Caco-2 (cell line): ENCODE results near the gene DHX57. TPM values are rescaled to one million over a fixed set of nuclear protein-coding genes. Genes with fewer than 3 reads are reported as not detected.
"Not testable (repeated sequence)": the region's sequence is repeated elsewhere in the genome, so short reads cannot be mapped to it uniquely, and the experiment has no call there.

Source experiments
- BruUV-seq: library from RNA; stranded (reverse); fragments of 400-500 nt; replicated peaks from 2 replicates; lab custom pipeline; 2021; lab: Mats Ljungman, UMichigan
- CTCF ChIA-PET: fragments of 300-600 bp; sonication (Branson Sonifier 250); formaldehyde crosslinking; loops from one replicate; lab custom pipeline; 2022; ENCODE audit warnings: antibody characterized with exemption; lab: Charles Lee
- POLR2A ChIA-PET: fragments of 300-600 bp; sonication (Branson Sonifier 250); formaldehyde crosslinking; loops from one replicate; lab custom pipeline; 2022; ENCODE audit warnings: antibody characterized with exemption; lab: Charles Lee
- DNase-seq, 2 experiments: peaks; one replicate each; pipeline versions ENCODE4 v3.0.0 to v3.0.0-alpha.2; 2020 to 2022
- H3K27me3 ChIP-seq: replicated peaks from 2 replicates; pipeline ENCODE4 v1.6.0; 2011; ENCODE audit warnings: low read length; ENCODE audit not compliant: control insufficient read depth, insufficient read depth
- H3K36me3 ChIP-seq: 2 replicates; pipeline ENCODE4 v1.5.1; 2011; ENCODE audit warnings: low read length; ENCODE audit not compliant: control insufficient read depth, insufficient read depth
- H3K4me1 ChIP-seq: fragments of 250-450 bp; sonication (Bioruptor Pico); 2 replicates; pipeline ENCODE4 v1.5.1; 2020; ENCODE audit warnings: mild to moderate bottlenecking
- H3K4me3 ChIP-seq: 2 replicates; pipeline ENCODE4 v1.5.1; 2011; ENCODE audit warnings: low read depth, mild to moderate bottlenecking, control low read depth, low read length
- H3K9me3 ChIP-seq: fragments of 250-450 bp; sonication (Bioruptor Pico); 2 replicates; pipeline ENCODE4 v1.5.1; 2020; ENCODE audit warnings: mild to moderate bottlenecking, moderate library complexity
- H3K27ac Mint-ChIP-seq: one replicate; pipeline ENCODE4 v1.8.0; 2022; ENCODE audit warnings: mixed read lengths; ENCODE audit not compliant: unreplicated experiment
- H3K27me3 Mint-ChIP-seq: one replicate; pipeline ENCODE4 v1.8.0; 2022; ENCODE audit warnings: mixed read lengths; ENCODE audit not compliant: insufficient read depth, unreplicated experiment
- H3K36me3 Mint-ChIP-seq: one replicate; pipeline ENCODE4 v1.8.0; 2022; ENCODE audit warnings: mild to moderate bottlenecking, mixed read lengths; ENCODE audit not compliant: insufficient read depth, unreplicated experiment
- H3K4me1 Mint-ChIP-seq: one replicate; pipeline ENCODE4 v1.8.0; 2022; ENCODE audit warnings: low read depth, mixed read lengths; ENCODE audit not compliant: unreplicated experiment
- H3K4me3 Mint-ChIP-seq: one replicate; pipeline ENCODE4 v1.8.0; 2022; ENCODE audit warnings: mild to moderate bottlenecking, moderate library complexity, mixed read lengths; ENCODE audit not compliant: unreplicated experiment
- H3K9me3 Mint-ChIP-seq: one replicate; pipeline ENCODE4 v1.8.0; 2022; ENCODE audit warnings: mixed read lengths; ENCODE audit not compliant: unreplicated experiment
- CTCF ChIP-seq, 2 experiments: fragments of 200-600 bp in 1 of 2; IDR thresholded peaks; 1 replicate in 1 of 2; 2 replicates in 1 of 2; pipeline versions ENCODE4 v1.5.1 to v1.8.0; 2011 to 2022; ENCODE audit warnings: antibody characterized with exemption in 1 of 2, control low read depth in 1 of 2, inconsistent platforms in 1 of 2, low read depth in 1 of 2, low read length in 1 of 2, mild to moderate bottlenecking in 1 of 2, moderate library complexity in 1 of 2; ENCODE audit not compliant: insufficient read depth in 1 of 2, severe bottlenecking in 1 of 2, unreplicated experiment in 1 of 2
- intact Hi-C: fragments of 100-400 bp; cut with micrococcal nuclease; formaldehyde crosslinking; loops from one replicate; pipeline ENCODE4 v1.10.0; 2022; ENCODE audit not compliant: unreplicated experiment
- total RNA-seq: library from RNA; stranded (reverse); gene quantifications from 2 replicates; pipeline ENCODE4 v1.2.3, GENCODE V29; 2022

Gene DHX57
- total RNA-seq, 1 experiment from 2014 or later: 20.6 TPM

GRCh38 chr2:38797953-38798352 lies 77.8 kb downstream of the DHX57 start:
- no peak overlapping the region for H3K4me3 ChIP-seq
- TSS peak; percentile 44 for BruUV-seq
- no peaks in the 10 kb centered on the region for H3K27me3 ChIP-seq
- intact Hi-C loops: no loop called here
- H3K4me3 Mint-ChIP-seq: no peak overlapping the region
- peaks cover 10% of the 10 kb centered on the region for H3K4me1 Mint-ChIP-seq
- DNase-seq: peak in 1 of 2 experiments; percentile 27
- no peak for TF ChIP-seq CTCF (IDR thresholded peaks at IDR 0.05; ENCODE audit: insufficient read depth in 1 of 2, low read depth in 1 of 2, low read length in 1 of 2, severe bottlenecking in 1 of 2, unreplicated experiment in 1 of 2)
- ChIA-PET CTCF (interaction anchor here (1.6 kb wide), 1 partner anchor 150 kb away, joined by 3 read pairs; no protein-coding TSS in a partner anchor), POLR2A (interaction anchor here (0.6 to 1.4 kb wide), 2 partner anchors 47 to 252 kb away, joined by 3 to 15 read pairs; partner anchors contain the start of gene SRSF7)
- no peaks in the 10 kb centered on the region for H3K9me3 Mint-ChIP-seq
- no peaks in the 10 kb centered on the region for H3K9me3 ChIP-seq
- peaks cover 13% of the 10 kb centered on the region for H3K36me3 Mint-ChIP-seq
- peaks cover 29% of the 10 kb centered on the region for H3K4me1 ChIP-seq
- H3K27me3 Mint-ChIP-seq: no peaks in the 10 kb centered on the region
- no peaks in the 10 kb centered on the region for H3K36me3 ChIP-seq
- H3K27ac Mint-ChIP-seq: peak overlapping the region; percentile 48

GRCh38 chr2:38797250-38797676 lies 78.5 kb downstream of the DHX57 start:
- TF ChIP-seq CTCF (IDR thresholded peaks at IDR 0.05; ENCODE audit: insufficient read depth in 1 of 2, low read depth in 1 of 2, low read length in 1 of 2, severe bottlenecking in 1 of 2, unreplicated experiment in 1 of 2): no peak
- Mint-ChIP-seq H3K4me3 (no peak overlapping the region), H3K4me1 (peaks cover 10% of the 10 kb centered on the region), H3K36me3 (peaks cover 12% of the 10 kb centered on the region), H3K27me3 (no peaks in the 10 kb centered on the region), H3K27ac (peak overlapping the region; percentile 48), H3K9me3 (no peaks in the 10 kb centered on the region)
- ChIA-PET POLR2A (interaction anchor here (1.2 to 1.4 kb wide), 2 partner anchors 46 to 132 kb away, joined by 3 to 15 read pairs; partner anchors contain the start of genes GALM and SRSF7), CTCF (no interaction called here)
- no TSS peak for BruUV-seq
- intact Hi-C loops: no loop called here
- Histone ChIP-seq H3K9me3 (no peaks in the 10 kb centered on the region), H3K4me1 (peaks cover 29% of the 10 kb centered on the region), H3K27me3 (no peaks in the 10 kb centered on the region), H3K4me3 (no peak overlapping the region), H3K36me3 (no peaks in the 10 kb centered on the region)
- DNase-seq: peak; percentile 45 to 61

- H3K9me3 ChIP-seq, H3K27ac Mint-ChIP-seq, CTCF ChIA-PET, H3K27me3 ChIP-seq, H3K4me3 Mint-ChIP-seq, H3K27me3 Mint-ChIP-seq, H3K4me3 ChIP-seq, H3K9me3 Mint-ChIP-seq, intact Hi-C loops, H3K36me3 Mint-ChIP-seq, BruUV-seq, H3K36me3 ChIP-seq: not testable (repeated sequence)
- peaks cover 29% of the 10 kb centered on the region for H3K4me1 ChIP-seq
- DNase-seq: peak in 1 of 2 experiments; percentile 1
- H3K4me1 Mint-ChIP-seq: peaks cover 10% of the 10 kb centered on the region
- POLR2A ChIA-PET: interaction anchor here (0.9 kb wide), 2 partner anchors 44 kb away, joined by 3 to 12 read pairs; partner anchors contain the start of gene SRSF7
Measured at GRCh38 chr2:38795016-38795415, 80.7 kb downstream of the DHX57 start.
